HepG2 (cell line): Measurements from ENCODE around the gene ABCC8. TPM values are rescaled to one million over a fixed set of nuclear protein-coding genes. Genes with fewer than 3 reads are reported as not detected.

Experiments used
- BORCS8-MEF2B ChIP-seq: sonication (generic); formaldehyde crosslinking; IDR thresholded peaks from 2 replicates; pipeline ENCODE4 v1.8.0; 2022; ENCODE audit warnings: mild to moderate bottlenecking, missing genetic modification reagents
- HNRNPL ChIP-seq: fragments of 200-400 bp; formaldehyde crosslinking; IDR thresholded peaks from 2 replicates; pipeline ENCODE4 v1.6.1; 2017; ENCODE audit warnings: mild to moderate bottlenecking, low read depth, low read length
- ZNF446 ChIP-seq: sonication (generic); formaldehyde crosslinking; IDR thresholded peaks from 2 replicates; pipeline ENCODE4 v1.5.0; 2020; ENCODE audit warnings: mild to moderate bottlenecking, missing genetic modification reagents
- polyA plus RNA-seq, 8 experiments: library from polyadenylated mRNA; depleted of rRNA in 3 of 8; stranded (reverse) in 7 of 8; unstranded in 1 of 8; fragments of >200 nt; fragmentation: Illumina TruSeq in 4 of 8; extraction: Trizol in 4 of 8; gene quantifications; 2 replicates each; pipeline versions ENCODE4 v1.2.1 to v1.2.3, GENCODE V29; 2011 to 2016; ENCODE audit warnings: low read depth in 4 of 8, missing spikeins in 1 of 8, mixed read lengths in 1 of 8; ENCODE audit not compliant: insufficient read depth in 1 of 8
- total RNA-seq, 5 experiments: library from RNA; depleted of rRNA; stranded (reverse); fragments of >200 nt; fragmentation: Illumina TruSeq; extraction: Trizol; gene quantifications; 2 replicates each; pipeline ENCODE4 v1.2.3, GENCODE V29; 2016; ENCODE audit warnings: low read depth in 1 of 5
- TF ChIP-seq, protein P1 (sequence below): sonication (generic); formaldehyde crosslinking; IDR thresholded peaks from 2 replicates; pipeline ENCODE4 v1.9.0; 2021; ENCODE audit warnings: missing genetic modification reagents, borderline replicate concordance
- TF ChIP-seq, protein P2 (sequence below): sonication (generic); formaldehyde crosslinking; IDR thresholded peaks from 2 replicates; pipeline ENCODE4 v1.5.0; 2020; ENCODE audit warnings: mild to moderate bottlenecking, missing genetic modification reagents
- TF ChIP-seq, protein P3 (sequence below): fragments of 450-650 bp; IDR thresholded peaks from 2 replicates; pipeline ENCODE4 v1.6.1; 2017; ENCODE audit warnings: mild to moderate bottlenecking

ABCC8 gene
- total and polyA plus RNA-seq, 2 of the 13 experiments (the other 11 are each of a cell fraction or from before 2014, with no cell fraction given): not detected

DNA sequence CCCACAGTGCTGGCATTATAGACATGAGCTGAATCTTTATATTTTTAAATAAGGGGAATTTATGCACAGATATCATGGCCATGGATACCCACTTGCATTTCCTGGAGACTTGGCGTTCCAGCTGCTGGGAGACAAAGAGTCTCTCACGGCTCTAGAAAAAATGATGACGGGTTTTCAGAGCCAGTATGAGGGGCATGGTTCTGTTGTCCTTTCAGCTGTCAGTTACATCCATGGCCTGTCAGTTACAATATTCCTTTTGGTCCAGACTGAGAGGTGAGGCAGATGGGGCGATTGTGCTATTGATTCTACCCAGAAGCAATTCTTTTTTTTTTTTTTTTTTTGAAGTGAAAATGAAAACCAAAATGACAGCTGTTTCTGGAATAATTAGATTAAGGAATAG lies 37.8 kb upstream of the ABCC8 start (continued):
- no peak for TF ChIP-seq HNRNPL
- TF ChIP-seq, protein P1, sequence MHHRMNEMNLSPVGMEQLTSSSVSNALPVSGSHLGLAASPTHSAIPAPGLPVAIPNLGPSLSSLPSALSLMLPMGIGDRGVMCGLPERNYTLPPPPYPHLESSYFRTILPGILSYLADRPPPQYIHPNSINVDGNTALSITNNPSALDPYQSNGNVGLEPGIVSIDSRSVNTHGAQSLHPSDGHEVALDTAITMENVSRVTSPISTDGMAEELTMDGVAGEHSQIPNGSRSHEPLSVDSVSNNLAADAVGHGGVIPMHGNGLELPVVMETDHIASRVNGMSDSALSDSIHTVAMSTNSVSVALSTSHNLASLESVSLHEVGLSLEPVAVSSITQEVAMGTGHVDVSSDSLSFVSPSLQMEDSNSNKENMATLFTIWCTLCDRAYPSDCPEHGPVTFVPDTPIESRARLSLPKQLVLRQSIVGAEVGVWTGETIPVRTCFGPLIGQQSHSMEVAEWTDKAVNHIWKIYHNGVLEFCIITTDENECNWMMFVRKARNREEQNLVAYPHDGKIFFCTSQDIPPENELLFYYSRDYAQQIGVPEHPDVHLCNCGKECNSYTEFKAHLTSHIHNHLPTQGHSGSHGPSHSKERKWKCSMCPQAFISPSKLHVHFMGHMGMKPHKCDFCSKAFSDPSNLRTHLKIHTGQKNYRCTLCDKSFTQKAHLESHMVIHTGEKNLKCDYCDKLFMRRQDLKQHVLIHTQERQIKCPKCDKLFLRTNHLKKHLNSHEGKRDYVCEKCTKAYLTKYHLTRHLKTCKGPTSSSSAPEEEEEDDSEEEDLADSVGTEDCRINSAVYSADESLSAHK (CRISPR knock-in tag): no peak
- TF ChIP-seq, protein P2, sequence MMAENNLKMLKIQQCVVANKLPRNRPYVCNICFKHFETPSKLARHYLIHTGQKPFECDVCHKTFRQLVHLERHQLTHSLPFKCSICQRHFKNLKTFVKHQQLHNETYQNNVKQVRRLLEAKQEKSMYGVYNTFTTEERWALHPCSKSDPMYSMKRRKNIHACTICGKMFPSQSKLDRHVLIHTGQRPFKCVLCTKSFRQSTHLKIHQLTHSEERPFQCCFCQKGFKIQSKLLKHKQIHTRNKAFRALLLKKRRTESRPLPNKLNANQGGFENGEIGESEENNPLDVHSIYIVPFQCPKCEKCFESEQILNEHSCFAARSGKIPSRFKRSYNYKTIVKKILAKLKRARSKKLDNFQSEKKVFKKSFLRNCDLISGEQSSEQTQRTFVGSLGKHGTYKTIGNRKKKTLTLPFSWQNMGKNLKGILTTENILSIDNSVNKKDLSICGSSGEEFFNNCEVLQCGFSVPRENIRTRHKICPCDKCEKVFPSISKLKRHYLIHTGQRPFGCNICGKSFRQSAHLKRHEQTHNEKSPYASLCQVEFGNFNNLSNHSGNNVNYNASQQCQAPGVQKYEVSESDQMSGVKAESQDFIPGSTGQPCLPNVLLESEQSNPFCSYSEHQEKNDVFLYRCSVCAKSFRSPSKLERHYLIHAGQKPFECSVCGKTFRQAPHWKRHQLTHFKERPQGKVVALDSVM (CRISPR knock-in tag): no peak
- TF ChIP-seq ZNF446 (CRISPR knock-in tag): no peak
- TF ChIP-seq, protein P3, sequence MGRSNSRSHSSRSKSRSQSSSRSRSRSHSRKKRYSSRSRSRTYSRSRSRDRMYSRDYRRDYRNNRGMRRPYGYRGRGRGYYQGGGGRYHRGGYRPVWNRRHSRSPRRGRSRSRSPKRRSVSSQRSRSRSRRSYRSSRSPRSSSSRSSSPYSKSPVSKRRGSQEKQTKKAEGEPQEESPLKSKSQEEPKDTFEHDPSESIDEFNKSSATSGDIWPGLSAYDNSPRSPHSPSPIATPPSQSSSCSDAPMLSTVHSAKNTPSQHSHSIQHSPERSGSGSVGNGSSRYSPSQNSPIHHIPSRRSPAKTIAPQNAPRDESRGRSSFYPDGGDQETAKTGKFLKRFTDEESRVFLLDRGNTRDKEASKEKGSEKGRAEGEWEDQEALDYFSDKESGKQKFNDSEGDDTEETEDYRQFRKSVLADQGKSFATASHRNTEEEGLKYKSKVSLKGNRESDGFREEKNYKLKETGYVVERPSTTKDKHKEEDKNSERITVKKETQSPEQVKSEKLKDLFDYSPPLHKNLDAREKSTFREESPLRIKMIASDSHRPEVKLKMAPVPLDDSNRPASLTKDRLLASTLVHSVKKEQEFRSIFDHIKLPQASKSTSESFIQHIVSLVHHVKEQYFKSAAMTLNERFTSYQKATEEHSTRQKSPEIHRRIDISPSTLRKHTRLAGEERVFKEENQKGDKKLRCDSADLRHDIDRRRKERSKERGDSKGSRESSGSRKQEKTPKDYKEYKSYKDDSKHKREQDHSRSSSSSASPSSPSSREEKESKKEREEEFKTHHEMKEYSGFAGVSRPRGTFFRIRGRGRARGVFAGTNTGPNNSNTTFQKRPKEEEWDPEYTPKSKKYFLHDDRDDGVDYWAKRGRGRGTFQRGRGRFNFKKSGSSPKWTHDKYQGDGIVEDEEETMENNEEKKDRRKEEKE: no peak
- no peak for TF ChIP-seq BORCS8-MEF2B (CRISPR knock-in tag)
- TF ChIP-seq, all 625 proteins: peak for 0
